ENCODE data around the gene IQSEC3. TPM values are rescaled to one million over a fixed set of nuclear protein-coding genes. Genes with fewer than 3 reads are reported as not detected.

IQSEC3 gene
- total RNA-seq, 1 experiment from 2014 or later, result 1.7 TPM

GRCh38 chr12:179885-180284 is 113.3 kb downstream of the IQSEC3 start (continued):
- TF ChIP-seq NR2C2 (CRISPR knock-in tag; IDR thresholded peaks at IDR 0.05) (no peak), ZNF512 (CRISPR knock-in tag; IDR thresholded peaks at IDR 0.05; ENCODE audit: borderline replicate concordance) (no peak), AR (CRISPR knock-in tag; IDR thresholded peaks at IDR 0.05) (no peak), ZNF121 (CRISPR knock-in tag; IDR thresholded peaks at IDR 0.05) (no peak)

GRCh38 chr12:180445-180844 is 113.9 kb downstream of the IQSEC3 start:
- Mint-ChIP-seq H3K4me1 (peaks cover 17% of the 10 kb centered on the region), H3K4me3 (no peak overlapping the region), H3K27ac (no peak overlapping the region), H3K27me3 (ENCODE audit: low read depth) (no peaks in the 10 kb centered on the region; the same call in none of the 2 replicates), H3K36me3 (no peaks in the 10 kb centered on the region), H3K9me3 (no peaks in the 10 kb centered on the region)
- ChIA-PET POLR2A (no interaction called here), CTCF (interaction anchor here (1.7 to 3.0 kb wide), 2 partner anchors 10 to 39 kb away, joined by 4 to 9 read pairs; no protein-coding TSS in a partner anchor)
- DNase-seq (ENCODE audit: low spot score) (no peak), ATAC-seq (no peak)
- TF ChIP-seq SOX15 (CRISPR knock-in tag; IDR thresholded peaks at IDR 0.05) (no peak), TEAD1 (CRISPR knock-in tag; IDR thresholded peaks at IDR 0.05) (no peak), E2F4 (CRISPR knock-in tag; IDR thresholded peaks at IDR 0.05; ENCODE audit: borderline replicate concordance, low read depth) (no peak), ATF6 (CRISPR knock-in tag; IDR thresholded peaks at IDR 0.05) (no peak), JUN (CRISPR knock-in tag; IDR thresholded peaks at IDR 0.05) (no peak), EMX1 (CRISPR knock-in tag; IDR thresholded peaks at IDR 0.05) (no peak), MLX (CRISPR knock-in tag; IDR thresholded peaks at IDR 0.05) (no peak), TEAD4 (CRISPR knock-in tag; IDR thresholded peaks at IDR 0.05) (no peak), JAZF1 (CRISPR knock-in tag; IDR thresholded peaks at IDR 0.05) (no peak), MXD4 (CRISPR knock-in tag; IDR thresholded peaks at IDR 0.05; ENCODE audit: borderline replicate concordance) (no peak), TCF7 (CRISPR knock-in tag; IDR thresholded peaks at IDR 0.05; ENCODE audit: low read depth) (no peak), ZNF138 (CRISPR knock-in tag; conservative IDR thresholded peaks at IDR 0.05) (no peak), ZNF423 (CRISPR knock-in tag; IDR thresholded peaks at IDR 0.05) (no peak), PREB (CRISPR knock-in tag; IDR thresholded peaks at IDR 0.05; ENCODE audit: borderline replicate concordance) (no peak), ATF3 (CRISPR knock-in tag; conservative IDR thresholded peaks at IDR 0.05) (no peak)
